Parathyroid adenoma (tissue), 2 donors: ENCODE measurements around the gene PACRG.

ENCODE experiments used
- H2AFZ ChIP-seq: fragments of 300-600 bp; sonication (generic); one replicate; pipeline ENCODE4 v1.7.0; 2017; ENCODE audit warnings: antibody characterized with exemption, mild to moderate bottlenecking
- H3K27ac ChIP-seq: fragments of 300-600 bp; sonication (generic); one replicate; pipeline ENCODE4 v1.7.0; 2017
- H3K27me3 ChIP-seq: fragments of 300-600 bp; sonication (generic); one replicate; pipeline ENCODE4 v1.7.0; 2017; ENCODE audit warnings: low read length; ENCODE audit not compliant: control insufficient read depth, insufficient read depth
- H3K36me3 ChIP-seq: fragments of 300-600 bp; sonication (generic); one replicate; pipeline ENCODE4 v1.7.0; 2017; ENCODE audit warnings: low read length; ENCODE audit not compliant: control insufficient read depth, insufficient read depth
- H3K4me1 ChIP-seq: fragments of 300-600 bp; sonication (generic); one replicate; pipeline ENCODE4 v1.7.0; 2017; ENCODE audit warnings: control low read depth
- H3K4me2 ChIP-seq: fragments of 300-600 bp; sonication (generic); one replicate; pipeline ENCODE4 v1.7.0; 2017; ENCODE audit warnings: low read length
- H3K4me3 ChIP-seq: fragments of 300-600 bp; sonication (generic); one replicate; pipeline ENCODE4 v1.7.0; 2017; ENCODE audit warnings: low read depth, low read length
- H3K79me2 ChIP-seq: fragments of 300-600 bp; sonication (generic); one replicate; pipeline ENCODE4 v1.7.0; 2017; ENCODE audit warnings: control low read depth
- H3K9ac ChIP-seq: fragments of 300-600 bp; sonication (generic); one replicate; pipeline ENCODE4 v1.7.0; 2017; ENCODE audit warnings: mild to moderate bottlenecking
- H3K9me3 ChIP-seq: fragments of 300-600 bp; sonication (generic); one replicate; pipeline ENCODE4 v1.7.0; 2017; ENCODE audit warnings: low read length; ENCODE audit not compliant: control insufficient read depth
- TF ChIP-seq, protein P1 (sequence below): fragments of 300-600 bp; sonication (generic); IDR thresholded peaks from one replicate; pipeline ENCODE4 v1.7.0; 2017; ENCODE audit warnings: antibody characterized with exemption, mild to moderate bottlenecking
- donor health status: primary hyperparathyroidism.

The PACRG gene

DNA sequence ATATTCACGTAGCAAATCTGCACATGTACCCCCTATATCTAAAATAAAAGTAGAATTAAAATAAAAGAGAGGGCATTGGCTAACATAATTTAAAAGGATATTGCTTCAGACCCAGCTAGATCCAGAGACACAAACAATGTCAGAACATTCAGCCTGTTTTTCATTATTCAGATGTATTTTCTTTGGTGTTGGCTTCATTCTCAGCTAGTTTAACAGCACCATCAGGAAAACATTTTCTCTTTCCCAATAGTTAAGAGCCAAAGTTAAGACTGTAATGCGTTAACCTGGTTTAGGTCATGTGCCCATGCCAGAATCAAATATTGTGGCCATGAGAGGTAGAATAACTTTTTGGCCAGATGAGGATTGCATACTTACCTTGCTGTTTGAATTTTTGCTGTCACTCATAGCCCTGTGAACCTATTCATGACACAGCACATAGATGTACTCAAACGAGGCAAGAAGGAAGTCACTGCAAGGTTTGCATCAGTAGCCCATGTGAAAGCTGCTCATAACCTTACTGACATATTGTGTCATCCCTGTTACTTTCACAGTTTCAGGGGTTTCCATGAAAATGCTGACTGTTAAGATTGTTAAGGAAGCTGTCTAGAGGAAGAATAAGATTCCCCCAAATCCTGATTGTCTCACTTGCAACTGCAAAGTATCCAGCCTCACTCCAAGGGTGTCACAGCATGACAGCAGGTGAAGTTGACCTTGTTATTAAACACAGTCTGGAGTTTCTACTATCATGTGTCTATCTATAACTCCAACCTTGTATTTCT is 233.1 kb downstream of the PACRG start:
- H3K4me2 ChIP-seq: no peak overlapping the region
- no peaks in the 10 kb centered on the region for H3K27me3 ChIP-seq
- H3K27ac ChIP-seq: no peak overlapping the region
- H3K79me2 ChIP-seq: no peaks in the 10 kb centered on the region
- H3K4me1 ChIP-seq: no peaks in the 10 kb centered on the region
- no peak overlapping the region for H3K9ac ChIP-seq
- H3K9me3 ChIP-seq: no peaks in the 10 kb centered on the region
- TF ChIP-seq, protein P1, sequence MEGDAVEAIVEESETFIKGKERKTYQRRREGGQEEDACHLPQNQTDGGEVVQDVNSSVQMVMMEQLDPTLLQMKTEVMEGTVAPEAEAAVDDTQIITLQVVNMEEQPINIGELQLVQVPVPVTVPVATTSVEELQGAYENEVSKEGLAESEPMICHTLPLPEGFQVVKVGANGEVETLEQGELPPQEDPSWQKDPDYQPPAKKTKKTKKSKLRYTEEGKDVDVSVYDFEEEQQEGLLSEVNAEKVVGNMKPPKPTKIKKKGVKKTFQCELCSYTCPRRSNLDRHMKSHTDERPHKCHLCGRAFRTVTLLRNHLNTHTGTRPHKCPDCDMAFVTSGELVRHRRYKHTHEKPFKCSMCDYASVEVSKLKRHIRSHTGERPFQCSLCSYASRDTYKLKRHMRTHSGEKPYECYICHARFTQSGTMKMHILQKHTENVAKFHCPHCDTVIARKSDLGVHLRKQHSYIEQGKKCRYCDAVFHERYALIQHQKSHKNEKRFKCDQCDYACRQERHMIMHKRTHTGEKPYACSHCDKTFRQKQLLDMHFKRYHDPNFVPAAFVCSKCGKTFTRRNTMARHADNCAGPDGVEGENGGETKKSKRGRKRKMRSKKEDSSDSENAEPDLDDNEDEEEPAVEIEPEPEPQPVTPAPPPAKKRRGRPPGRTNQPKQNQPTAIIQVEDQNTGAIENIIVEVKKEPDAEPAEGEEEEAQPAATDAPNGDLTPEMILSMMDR: no peak
- no peak overlapping the region for H3K4me3 ChIP-seq
- no peak overlapping the region for H2AFZ ChIP-seq
- no peaks in the 10 kb centered on the region for H3K36me3 ChIP-seq

DNA sequence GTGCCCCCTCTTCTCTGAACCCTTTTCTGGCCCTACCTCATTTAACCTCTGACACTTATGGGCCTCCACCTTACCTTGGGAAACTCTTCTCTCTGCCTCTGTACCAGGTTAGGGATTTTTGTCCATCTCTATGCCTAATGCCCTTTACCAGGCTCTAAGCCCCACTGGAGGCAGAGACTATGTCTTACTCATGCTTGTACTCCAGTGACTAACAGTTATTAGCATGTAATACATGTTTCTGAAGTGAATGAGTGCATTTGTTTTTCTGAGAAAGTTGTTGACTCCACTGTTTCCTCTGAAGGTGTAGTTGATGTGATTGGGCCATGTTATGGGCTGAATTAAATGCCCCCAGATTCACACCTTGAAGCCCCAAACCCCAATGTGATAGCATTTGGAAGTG is 234.3 kb downstream of the PACRG start:
- H3K36me3 ChIP-seq: no peaks in the 10 kb centered on the region
- H3K4me2 ChIP-seq: no peak overlapping the region
- TF ChIP-seq, protein P1: no peak
- H3K4me3 ChIP-seq: no peak overlapping the region
- H3K27ac ChIP-seq: no peak overlapping the region
- H3K79me2 ChIP-seq: no peaks in the 10 kb centered on the region
- no peak overlapping the region for H2AFZ ChIP-seq
- H3K9ac ChIP-seq: no peak overlapping the region
- H3K4me1 ChIP-seq: no peaks in the 10 kb centered on the region
- no peaks in the 10 kb centered on the region for H3K9me3 ChIP-seq
- H3K27me3 ChIP-seq: no peaks in the 10 kb centered on the region

DNA sequence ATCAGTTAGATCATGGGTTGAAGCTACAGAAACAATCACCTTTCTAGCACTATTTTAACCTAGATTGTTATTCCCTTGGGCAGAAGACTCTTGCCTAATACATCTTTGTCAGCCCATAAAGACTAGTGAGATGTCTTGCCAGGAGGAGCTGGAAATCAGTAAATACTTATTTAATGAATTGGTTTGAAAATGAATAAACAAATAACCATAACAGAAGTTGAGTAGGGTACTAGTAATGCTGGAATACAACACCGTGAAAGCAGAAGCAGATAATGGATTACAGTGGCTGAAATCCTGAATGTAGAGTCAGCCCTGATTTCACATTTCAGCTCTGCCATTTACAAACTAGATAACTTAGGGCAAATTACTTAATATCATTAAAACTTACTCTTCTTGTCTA is 236.1 kb downstream of the PACRG start:
- H3K79me2 ChIP-seq: no peaks in the 10 kb centered on the region
- H3K4me2 ChIP-seq: no peak overlapping the region
- no peak overlapping the region for H3K4me3 ChIP-seq
- no peak overlapping the region for H3K9ac ChIP-seq
- no peak overlapping the region for H2AFZ ChIP-seq
- no peaks in the 10 kb centered on the region for H3K36me3 ChIP-seq
- no peak overlapping the region for H3K27ac ChIP-seq
- TF ChIP-seq, protein P1: no peak
- H3K4me1 ChIP-seq: no peaks in the 10 kb centered on the region
- H3K9me3 ChIP-seq: no peaks in the 10 kb centered on the region
- H3K27me3 ChIP-seq: no peaks in the 10 kb centered on the region

DNA sequence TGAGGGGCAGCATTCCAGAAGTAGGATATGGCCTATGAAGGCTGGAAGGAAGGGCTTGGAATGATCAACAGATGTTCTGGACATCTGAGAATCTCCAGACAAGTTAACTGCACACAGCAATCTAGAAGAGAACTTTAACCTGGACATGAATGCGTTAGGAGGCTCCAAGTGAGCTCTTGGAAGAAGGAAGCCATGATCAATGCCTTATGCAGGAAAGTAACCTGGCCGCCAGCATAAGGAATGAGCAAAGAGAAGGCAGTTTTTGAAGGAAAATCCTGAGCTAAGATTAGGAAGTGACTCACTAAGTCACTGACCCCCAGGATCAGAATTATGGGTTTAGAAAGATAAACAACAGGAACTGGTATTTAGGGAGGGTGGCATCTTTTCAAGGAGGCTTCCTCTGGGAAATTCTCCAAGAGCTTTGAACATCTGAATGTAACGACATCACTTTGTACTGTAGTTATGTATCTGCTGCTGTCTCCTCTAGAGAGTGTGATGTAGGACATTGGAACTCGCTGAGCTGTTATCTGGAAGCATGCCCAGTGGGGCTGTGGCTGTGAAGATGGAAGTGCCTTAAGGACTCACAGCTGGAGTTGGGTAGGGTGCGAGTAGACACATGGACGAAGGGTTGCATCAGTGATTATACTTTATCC is 236.8 kb downstream of the PACRG start:
- Histone ChIP-seq H3K36me3 (no peaks in the 10 kb centered on the region), H2AFZ (no peak overlapping the region), H3K27ac (no peak overlapping the region), H3K9ac (no peak overlapping the region), H3K79me2 (no peaks in the 10 kb centered on the region), H3K9me3 (no peaks in the 10 kb centered on the region), H3K4me2 (no peak overlapping the region), H3K27me3 (no peaks in the 10 kb centered on the region), H3K4me1 (no peaks in the 10 kb centered on the region), H3K4me3 (no peak overlapping the region)
- TF ChIP-seq, protein P1: no peak
